Keratinocyte (primary cell): ENCODE results near the gene FBXW10.
"Not testable (repeated sequence)": the region's sequence is repeated elsewhere in the genome, so short reads cannot be mapped to it uniquely, and the experiment has no call there.

Experiments used
- EZH2 ChIP-seq: IDR thresholded peaks from one replicate; pipeline ENCODE4 v1.6.1; 2012; ENCODE audit warnings: inconsistent platforms, mild to moderate bottlenecking, low read length, moderate library complexity
- TF ChIP-seq, protein P1 (sequence below), 3 experiments: IDR thresholded peaks in 1 of 3; conservative IDR thresholded peaks in 1 of 3; optimal IDR thresholded peaks in 1 of 3; 2 replicates in 2 of 3; 3 replicates in 1 of 3; pipeline versions ENCODE3 to v1.5.1; 2011; ENCODE audit warnings: low read length in 3 of 3, mild to moderate bottlenecking in 3 of 3, moderate library complexity in 2 of 3, control low read depth in 1 of 3, inconsistent platforms in 1 of 3; ENCODE audit not compliant: insufficient read depth in 2 of 3; ENCODE audit errors: extremely low read depth in 1 of 3

DNA sequence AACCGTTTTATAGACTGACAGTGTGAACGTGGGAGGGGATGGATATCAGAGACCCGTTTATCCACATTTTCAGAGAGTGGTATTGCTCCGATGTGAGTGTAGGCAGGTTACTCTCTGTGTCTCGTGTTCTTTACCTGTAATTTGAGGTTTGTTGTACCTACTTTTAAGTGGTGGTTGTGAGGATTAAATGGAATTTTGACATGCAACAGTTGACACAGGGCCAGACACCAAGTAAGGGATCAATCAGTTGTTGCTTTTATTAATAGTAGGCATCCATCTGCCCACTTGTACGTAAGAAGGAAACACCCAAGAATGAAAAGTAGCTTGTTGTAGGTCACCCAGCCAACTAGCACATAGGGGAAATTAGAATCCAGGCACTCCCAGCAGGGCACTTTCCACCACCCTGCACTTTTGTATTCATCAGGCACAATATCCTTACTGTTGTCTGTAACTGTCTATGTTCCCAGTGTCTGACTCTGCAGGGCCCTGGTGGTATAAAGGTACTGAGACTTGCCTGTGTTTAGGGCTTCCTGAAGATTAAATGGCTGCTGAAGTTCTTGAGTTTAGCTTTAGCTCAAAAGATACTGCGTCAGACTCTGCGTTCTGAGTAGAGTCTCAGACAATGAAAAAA is 45.3 kb upstream of the FBXW10 start:
- TF ChIP-seq, protein P1, sequence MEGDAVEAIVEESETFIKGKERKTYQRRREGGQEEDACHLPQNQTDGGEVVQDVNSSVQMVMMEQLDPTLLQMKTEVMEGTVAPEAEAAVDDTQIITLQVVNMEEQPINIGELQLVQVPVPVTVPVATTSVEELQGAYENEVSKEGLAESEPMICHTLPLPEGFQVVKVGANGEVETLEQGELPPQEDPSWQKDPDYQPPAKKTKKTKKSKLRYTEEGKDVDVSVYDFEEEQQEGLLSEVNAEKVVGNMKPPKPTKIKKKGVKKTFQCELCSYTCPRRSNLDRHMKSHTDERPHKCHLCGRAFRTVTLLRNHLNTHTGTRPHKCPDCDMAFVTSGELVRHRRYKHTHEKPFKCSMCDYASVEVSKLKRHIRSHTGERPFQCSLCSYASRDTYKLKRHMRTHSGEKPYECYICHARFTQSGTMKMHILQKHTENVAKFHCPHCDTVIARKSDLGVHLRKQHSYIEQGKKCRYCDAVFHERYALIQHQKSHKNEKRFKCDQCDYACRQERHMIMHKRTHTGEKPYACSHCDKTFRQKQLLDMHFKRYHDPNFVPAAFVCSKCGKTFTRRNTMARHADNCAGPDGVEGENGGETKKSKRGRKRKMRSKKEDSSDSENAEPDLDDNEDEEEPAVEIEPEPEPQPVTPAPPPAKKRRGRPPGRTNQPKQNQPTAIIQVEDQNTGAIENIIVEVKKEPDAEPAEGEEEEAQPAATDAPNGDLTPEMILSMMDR (optimal IDR thresholded peaks at IDR 0.05 in 1 of 3, IDR thresholded peaks at IDR 0.05 in 1 of 3, conservative IDR thresholded peaks at IDR 0.05 in 1 of 3; ENCODE audit: extremely low read depth in 1 of 3, insufficient read depth in 2 of 3, low read length in 3 of 3), result not testable (repeated sequence)
- TF ChIP-seq EZH2, result not testable (repeated sequence)
